ENCODE data around the gene AKAP7. TPM values are rescaled to one million over a fixed set of nuclear protein-coding genes. Genes with fewer than 3 reads are reported as not detected.

The AKAP7 gene
- total RNA-seq, 1 experiment from 2014 or later, result 3.1 TPM

DNA sequence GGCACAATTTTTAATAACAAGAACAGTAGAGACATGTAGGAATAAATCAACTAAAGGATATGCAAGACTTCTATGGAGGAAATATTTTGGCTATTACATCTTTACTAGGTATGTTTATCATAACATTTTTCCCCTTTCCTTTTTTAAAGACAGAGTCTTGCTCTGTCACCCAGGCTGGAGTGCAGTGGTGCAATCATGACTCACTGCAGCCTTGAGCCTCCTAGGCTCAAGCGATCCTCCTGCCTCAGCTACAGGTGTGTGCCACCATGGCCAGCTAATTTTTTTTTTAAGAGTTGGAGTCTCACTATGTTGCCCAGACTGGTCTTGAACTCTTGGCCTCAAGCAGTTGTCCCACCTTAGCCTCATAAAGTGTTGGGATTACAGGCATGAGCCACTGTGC is 37.0 kb downstream of the AKAP7 start:
- TF ChIP-seq ZBTB33 (IDR thresholded peaks at IDR 0.05; ENCODE audit: extremely low read depth, insufficient replicate concordance, low read length) (no peak), JUND (IDR thresholded peaks at IDR 0.05) (no peak), POLR2A (IDR thresholded peaks at IDR 0.05; ENCODE audit: borderline replicate concordance, extremely low read depth, insufficient read depth, insufficient read length) (no peak), EZH2phosphoT487 (IDR thresholded peaks at IDR 0.05; ENCODE audit: borderline replicate concordance) (no peak), CBX3 (IDR thresholded peaks at IDR 0.05; ENCODE audit: low read depth) (no peak), SIN3A (IDR thresholded peaks at IDR 0.05; ENCODE audit: low read depth) (no peak), SRF (IDR thresholded peaks at IDR 0.05; ENCODE audit: low read depth) (no peak), SP1 (IDR thresholded peaks at IDR 0.05; ENCODE audit: low read depth) (no peak), ZNF274 (IDR thresholded peaks at IDR 0.05; ENCODE audit: low read depth, low read length) (no peak), CEBPB (IDR thresholded peaks at IDR 0.05; ENCODE audit: low read depth) (no peak), TCF7L2 (IDR thresholded peaks at IDR 0.05; ENCODE audit: borderline replicate concordance, extremely low read depth, insufficient read depth, insufficient read length) (no peak), ELF1 (IDR thresholded peaks at IDR 0.05; ENCODE audit: borderline replicate concordance, low read depth) (no peak), EZH2 (IDR thresholded peaks at IDR 0.05) (no peak), CTCF (IDR thresholded peaks at IDR 0.05 in 2 of 3, conservative IDR thresholded peaks at IDR 0.05 in 1 of 3; ENCODE audit: borderline replicate concordance in 1 of 3, insufficient read depth in 1 of 3, low read depth in 2 of 3, low read length in 2 of 3) (no peak)
- TF ChIP-seq, protein P1, sequence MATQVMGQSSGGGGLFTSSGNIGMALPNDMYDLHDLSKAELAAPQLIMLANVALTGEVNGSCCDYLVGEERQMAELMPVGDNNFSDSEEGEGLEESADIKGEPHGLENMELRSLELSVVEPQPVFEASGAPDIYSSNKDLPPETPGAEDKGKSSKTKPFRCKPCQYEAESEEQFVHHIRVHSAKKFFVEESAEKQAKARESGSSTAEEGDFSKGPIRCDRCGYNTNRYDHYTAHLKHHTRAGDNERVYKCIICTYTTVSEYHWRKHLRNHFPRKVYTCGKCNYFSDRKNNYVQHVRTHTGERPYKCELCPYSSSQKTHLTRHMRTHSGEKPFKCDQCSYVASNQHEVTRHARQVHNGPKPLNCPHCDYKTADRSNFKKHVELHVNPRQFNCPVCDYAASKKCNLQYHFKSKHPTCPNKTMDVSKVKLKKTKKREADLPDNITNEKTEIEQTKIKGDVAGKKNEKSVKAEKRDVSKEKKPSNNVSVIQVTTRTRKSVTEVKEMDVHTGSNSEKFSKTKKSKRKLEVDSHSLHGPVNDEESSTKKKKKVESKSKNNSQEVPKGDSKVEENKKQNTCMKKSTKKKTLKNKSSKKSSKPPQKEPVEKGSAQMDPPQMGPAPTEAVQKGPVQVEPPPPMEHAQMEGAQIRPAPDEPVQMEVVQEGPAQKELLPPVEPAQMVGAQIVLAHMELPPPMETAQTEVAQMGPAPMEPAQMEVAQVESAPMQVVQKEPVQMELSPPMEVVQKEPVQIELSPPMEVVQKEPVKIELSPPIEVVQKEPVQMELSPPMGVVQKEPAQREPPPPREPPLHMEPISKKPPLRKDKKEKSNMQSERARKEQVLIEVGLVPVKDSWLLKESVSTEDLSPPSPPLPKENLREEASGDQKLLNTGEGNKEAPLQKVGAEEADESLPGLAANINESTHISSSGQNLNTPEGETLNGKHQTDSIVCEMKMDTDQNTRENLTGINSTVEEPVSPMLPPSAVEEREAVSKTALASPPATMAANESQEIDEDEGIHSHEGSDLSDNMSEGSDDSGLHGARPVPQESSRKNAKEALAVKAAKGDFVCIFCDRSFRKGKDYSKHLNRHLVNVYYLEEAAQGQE (IDR thresholded peaks at IDR 0.05; ENCODE audit: low read depth), result no peak
- TF ChIP-seq, protein P2, sequence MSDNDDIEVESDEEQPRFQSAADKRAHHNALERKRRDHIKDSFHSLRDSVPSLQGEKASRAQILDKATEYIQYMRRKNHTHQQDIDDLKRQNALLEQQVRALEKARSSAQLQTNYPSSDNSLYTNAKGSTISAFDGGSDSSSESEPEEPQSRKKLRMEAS (IDR thresholded peaks at IDR 0.05), result no peak
- RAD21 ChIA-PET (ENCODE audit: low non-redundant PET in 1 of 2, low total read pairs in 2 of 2, uncharacterized antibody in 2 of 2, unreplicated experiment in 2 of 2), result no interaction called here

More for the DNA sequence above, 37.0 kb downstream of the AKAP7 start:
- H3K79me2 ChIP-seq (ENCODE audit: insufficient read depth, low read length), result no peaks in the 10 kb centered on the region
- H3K27me3 ChIP-seq (ENCODE audit: insufficient read depth, low read length), result no peaks in the 10 kb centered on the region
- H3K4me1 ChIP-seq (ENCODE audit: control insufficient read depth in 1 of 2, insufficient read depth in 2 of 2, low read length in 2 of 2), result 0 out of 4 replicates have a peak, but pooled peaks cover 0 to 4% of the 10 kb centered on the region in 2 experiments
- ATAC-seq, result no peak
- no peak for DNase-seq (ENCODE audit: low read depth, low spot score)
- no peak overlapping the region for H3K9ac ChIP-seq (ENCODE audit: low read length)
- H3K9me3 ChIP-seq (ENCODE audit: control insufficient read depth in 1 of 2, insufficient read depth in 1 of 2, low read depth in 1 of 2, low read length in 2 of 2), result no peaks in the 10 kb centered on the region
- H3K9me2 ChIP-seq (ENCODE audit: insufficient read depth), result no peaks in the 10 kb centered on the region
- H4K20me1 ChIP-seq (ENCODE audit: insufficient read depth), result no peaks in the 10 kb centered on the region
- intact Hi-C loops (cut with micrococcal nuclease), result no loop called here
- no peaks in the 10 kb centered on the region for H3K36me3 ChIP-seq (ENCODE audit: control insufficient read depth in 1 of 2, insufficient read depth in 2 of 2, low read length in 2 of 2)
- ChIA-PET CTCF (no interaction called here), POLR2A (no interaction called here)
- no TSS peak for BruUV-seq (replicated peaks)
- no peak overlapping the region for H3K27ac ChIP-seq (ENCODE audit: low read depth, low read length)
- H3K4me2 ChIP-seq (ENCODE audit: low read length), result no peak overlapping the region
- no peak overlapping the region for H2AFZ ChIP-seq (ENCODE audit: low read depth, low read length, poor library complexity, severe bottlenecking)
- no peak overlapping the region for H3K4me3 ChIP-seq (replicated peaks in 1 of 2; ENCODE audit: low read depth in 1 of 2, low read length in 2 of 2)
